Prostate gland (tissue), 2 donors: ENCODE measurements around the gene CAV3.

Experiments
- CTCF ChIP-seq, 4 experiments: fragments of 200-600 bp in 2 of 4; fragments of 450-650 bp in 2 of 4; sonication (generic) in 2 of 4; IDR thresholded peaks; 1 replicate in 3 of 4; 2 replicates in 1 of 4; pipeline ENCODE4 v1.5.1; 2016 to 2019; ENCODE audit warnings: antibody characterized with exemption in 4 of 4, mild to moderate bottlenecking in 2 of 4, moderate library complexity in 2 of 4
- POLR2A ChIP-seq: fragments of 450-650 bp; IDR thresholded peaks from one replicate; pipeline ENCODE4 v1.6.1; 2016; ENCODE audit warnings: antibody characterized with exemption, mild to moderate bottlenecking
- POLR2AphosphoS5 ChIP-seq: sonication (generic); formaldehyde crosslinking; IDR thresholded peaks from one replicate; pipeline ENCODE4 v1.6.1; 2017; ENCODE audit warnings: antibody characterized with exemption

GRCh38 chr3:8759038-8759707 is 25.6 kb downstream of the CAV3 start:
- TF ChIP-seq POLR2AphosphoS5, result no peak
- no peak for TF ChIP-seq POLR2A
- TF ChIP-seq CTCF (IDR thresholded peaks at IDR 0.05), result no peak
